Activated CD4-positive, alpha-beta T cell treated with anti-CD3 and anti-CD28 coated beads for 24 hours (primary cell): ENCODE results near the gene IRAK4.
"Not testable (repeated sequence)": the region's sequence is repeated elsewhere in the genome, so short reads cannot be mapped to it uniquely, and the experiment has no call there.

Experiments used
- DNase-seq, 2 donors: peaks; one replicate each; pipeline ENCODE4 v3.0.0-alpha.2; 2020; ENCODE audit warnings: low read depth in 2 of 2

IRAK4 gene

DNA sequence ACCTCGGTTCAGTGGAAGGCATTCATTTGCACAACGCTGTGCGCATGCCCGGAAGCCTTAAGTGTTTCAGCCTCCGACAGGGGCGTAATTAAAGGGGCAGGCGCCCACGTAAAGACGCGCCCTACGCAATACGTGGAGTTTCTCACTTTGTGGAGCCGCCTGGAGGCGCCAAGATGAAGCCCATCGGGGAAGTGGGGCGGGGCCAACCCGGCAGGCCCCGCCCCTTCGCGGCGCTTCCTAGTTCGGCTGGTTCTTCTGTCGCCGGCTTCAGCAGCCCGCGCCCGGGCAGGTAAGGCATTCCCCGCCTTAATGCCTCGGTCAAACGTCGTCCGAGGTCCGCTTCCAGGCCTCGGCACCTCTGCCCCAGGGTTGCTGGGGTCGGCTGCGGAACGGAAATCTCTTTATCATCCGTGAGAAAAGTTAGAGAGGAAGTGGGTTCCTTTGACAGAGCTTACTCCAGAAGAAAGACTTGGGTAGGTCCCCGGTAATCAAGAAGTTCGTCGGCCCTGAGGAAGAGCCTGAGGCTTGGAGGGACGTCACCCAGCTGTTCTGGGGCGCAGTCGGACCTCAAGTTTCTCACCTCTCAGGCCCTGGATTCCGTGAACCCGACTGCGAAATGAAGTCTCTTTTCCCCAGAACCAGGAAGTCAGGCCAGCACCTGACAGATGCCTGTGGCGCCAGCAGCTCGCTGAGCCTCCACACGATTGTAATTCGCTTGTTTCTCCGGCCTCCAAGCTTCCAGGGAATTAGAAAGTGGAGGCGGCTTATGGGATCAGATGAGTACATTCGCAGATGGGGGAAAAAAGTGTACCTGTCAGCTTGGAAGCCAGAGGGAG, at the start of gene IRAK4, which contains the start of gene PUS7L:
Gene IRAK4, plus strand, starts transcription at position 224 of the 836 bp plus-strand sequence. CDS start 9,161 bp downstream, outside the sequence.
Gene PUS7L, minus strand, starts transcription at position 63 of the 836 bp plus-strand sequence. CDS start 3,545 bp downstream, outside the sequence.
- DNase-seq, result peak; percentile 87 to 88

DNA sequence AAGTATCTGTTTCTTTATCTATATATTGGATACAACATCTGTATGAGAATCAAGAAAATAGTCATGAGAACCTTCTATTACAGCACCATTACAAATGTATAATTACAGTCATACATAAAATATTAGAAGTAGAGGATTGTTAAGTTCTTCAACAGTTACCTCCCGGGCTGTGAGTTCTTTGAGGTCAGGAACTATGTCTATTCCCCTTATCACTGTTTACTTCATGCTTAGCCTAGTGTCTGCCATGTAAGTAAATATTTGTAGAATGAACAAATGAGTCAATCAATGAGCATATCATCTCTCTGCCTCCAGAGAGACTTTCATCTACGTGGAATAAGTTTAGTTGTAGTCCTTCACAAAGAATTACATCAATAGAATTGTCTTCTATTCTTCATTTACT, 47.4 kb upstream of the IRAK4 start:
- DNase-seq, result no peak

DNA sequence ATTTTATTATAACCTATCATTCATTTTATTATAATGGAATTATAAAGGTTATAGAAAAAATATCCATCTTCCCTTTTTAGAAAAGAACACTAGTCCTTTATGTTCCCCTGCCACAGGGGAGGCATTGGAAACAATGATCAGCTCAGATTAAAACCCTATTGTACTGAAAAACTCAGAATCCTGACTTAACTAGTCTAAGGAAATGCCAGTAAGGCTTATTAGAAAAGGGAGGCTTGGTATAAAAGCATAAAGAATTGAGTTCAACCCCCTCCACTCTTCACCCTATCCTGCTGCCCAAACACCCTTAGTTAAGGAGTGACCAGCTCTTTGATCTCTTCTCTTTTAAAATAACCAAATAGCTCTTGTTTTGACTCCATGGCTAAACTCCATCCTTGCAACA, 36.1 kb upstream of the IRAK4 start:
- no peak for DNase-seq

DNA sequence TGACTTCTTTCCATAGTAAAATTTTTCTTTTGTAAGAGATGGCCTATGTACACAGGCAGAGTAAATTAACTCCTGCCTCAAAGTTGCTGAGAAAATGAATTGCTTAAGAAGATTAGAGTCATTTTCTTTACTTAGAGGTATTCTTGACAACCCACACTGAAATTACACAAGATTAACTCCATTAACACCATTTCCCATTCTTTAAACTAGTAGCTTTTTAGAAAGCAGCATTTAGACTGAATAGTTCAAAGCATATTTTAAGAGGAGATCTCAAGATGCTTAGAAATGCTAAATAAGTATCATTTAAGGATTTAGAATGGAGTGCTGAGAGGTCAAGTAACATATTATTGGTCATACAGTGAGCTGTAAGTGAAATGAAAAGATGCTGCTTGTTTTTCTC, 35.6 kb upstream of the IRAK4 start:
- DNase-seq, result no peak

DNA sequence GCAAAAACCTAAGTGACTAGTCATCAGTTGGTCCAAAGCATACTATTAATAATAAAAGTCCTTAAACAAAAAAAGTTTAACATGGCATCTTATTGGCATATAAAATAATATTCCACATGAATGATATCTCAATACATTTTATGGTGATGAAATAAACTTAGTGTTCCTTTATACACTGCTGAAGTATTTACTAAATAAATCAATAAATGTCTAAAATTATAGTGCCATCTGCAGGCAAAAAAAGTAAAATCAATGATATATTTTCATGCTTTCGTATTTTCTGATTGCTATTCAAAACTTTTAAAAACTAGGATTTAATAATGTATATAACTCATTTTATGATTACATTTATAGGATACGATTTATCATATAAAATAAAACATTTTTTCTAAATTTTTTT, 30.6 kb upstream of the IRAK4 start:
- no peak for DNase-seq

DNA sequence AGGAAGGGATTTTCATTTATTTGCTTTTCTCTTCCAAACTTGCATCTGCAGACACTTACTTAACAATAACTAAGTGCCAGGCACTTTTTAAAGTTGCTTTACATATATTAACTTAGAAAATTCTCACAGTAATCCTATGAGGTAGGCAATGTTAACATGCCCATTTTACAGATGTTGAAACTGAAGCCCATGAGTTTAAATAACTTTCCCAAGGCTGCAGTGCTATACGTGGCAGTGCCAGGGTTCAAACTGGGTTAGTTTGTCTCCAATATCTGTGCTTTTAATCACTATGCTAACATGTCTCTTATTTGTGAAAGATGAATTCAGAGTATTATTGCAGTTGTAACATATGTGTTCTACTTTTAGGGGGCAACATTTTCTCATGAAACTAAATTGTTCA, 30.1 kb upstream of the IRAK4 start:
- no peak for DNase-seq

DNA sequence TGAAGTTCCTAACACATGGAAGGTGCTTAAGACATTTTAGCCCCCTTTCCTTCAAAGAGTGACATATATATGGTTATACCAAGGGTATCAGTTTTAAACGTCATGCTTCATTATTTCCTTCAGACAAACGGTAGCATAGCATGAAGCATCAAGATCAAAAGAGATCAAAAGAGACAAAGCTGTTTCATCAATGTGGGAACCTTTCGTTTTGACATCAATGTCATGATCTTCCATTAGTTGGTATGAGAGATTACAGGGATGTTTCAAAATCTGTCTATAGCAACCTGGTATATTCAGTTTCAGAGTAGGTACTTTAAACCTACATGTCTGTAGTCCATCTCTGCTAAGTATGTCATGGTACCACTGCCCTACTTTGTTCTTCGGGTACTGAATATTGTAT, 28.5 kb upstream of the IRAK4 start:
- DNase-seq, result no peak

DNA sequence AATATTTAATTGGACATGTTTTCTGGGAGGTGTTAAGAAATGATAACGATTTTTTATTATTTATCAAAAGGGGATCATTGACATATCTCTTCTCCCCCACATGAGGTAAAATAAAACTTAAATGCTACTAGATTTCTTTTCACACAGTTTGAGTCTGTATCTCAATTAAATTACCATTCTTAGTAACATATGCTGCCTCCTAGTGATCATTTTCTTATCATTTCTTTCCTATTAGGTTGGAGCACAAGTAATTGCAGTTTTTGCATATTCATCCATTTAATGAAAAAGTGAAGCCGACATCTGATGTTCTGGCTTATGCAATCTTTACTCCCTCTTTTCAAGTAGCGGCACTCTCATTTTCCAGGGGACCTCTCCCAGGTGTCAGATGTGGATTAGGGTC, 25.1 kb upstream of the IRAK4 start:
- no peak for DNase-seq

DNA sequence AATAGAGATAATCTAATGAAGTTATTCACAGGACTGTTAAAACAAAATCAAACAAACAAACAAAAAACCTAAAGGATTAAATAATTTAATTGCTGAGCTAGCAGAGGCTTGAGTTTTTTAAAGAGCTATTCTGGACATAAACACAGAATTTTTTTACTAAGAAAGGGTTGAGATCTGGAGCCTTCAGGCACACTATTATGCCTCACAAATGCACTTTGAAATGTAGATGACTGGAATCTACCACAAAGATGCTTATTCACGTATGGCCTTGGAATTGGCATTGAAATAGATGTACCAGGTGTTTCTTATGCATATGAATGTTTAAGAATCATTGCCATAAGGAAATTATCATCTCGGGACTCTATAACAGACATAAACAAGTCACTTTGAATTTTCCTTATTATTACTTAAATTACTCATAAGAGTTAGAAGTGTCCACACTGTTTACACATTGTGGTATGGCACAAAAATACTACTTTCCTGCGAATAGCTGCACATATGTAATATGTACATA, 21.8 kb upstream of the IRAK4 start:
- DNase-seq, result no peak

DNA sequence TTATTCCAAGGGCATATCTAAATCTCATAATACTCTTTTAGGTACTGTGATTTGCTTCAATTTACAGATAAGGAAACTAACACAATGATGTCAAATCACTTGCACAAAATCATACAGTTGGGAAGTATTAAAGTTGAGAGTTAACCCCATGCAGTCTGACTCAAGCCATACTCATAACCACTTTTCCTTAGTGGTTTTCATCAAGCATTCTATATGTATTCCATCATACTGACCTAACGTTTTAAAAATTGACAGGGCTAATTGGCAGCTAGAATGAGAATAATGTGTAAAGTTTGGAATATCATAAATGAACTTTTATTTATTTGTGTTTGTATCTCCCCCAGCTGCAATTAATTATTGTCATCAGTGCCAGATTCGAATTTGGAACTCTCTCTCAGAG, 21.1 kb upstream of the IRAK4 start:
- no peak for DNase-seq

DNA sequence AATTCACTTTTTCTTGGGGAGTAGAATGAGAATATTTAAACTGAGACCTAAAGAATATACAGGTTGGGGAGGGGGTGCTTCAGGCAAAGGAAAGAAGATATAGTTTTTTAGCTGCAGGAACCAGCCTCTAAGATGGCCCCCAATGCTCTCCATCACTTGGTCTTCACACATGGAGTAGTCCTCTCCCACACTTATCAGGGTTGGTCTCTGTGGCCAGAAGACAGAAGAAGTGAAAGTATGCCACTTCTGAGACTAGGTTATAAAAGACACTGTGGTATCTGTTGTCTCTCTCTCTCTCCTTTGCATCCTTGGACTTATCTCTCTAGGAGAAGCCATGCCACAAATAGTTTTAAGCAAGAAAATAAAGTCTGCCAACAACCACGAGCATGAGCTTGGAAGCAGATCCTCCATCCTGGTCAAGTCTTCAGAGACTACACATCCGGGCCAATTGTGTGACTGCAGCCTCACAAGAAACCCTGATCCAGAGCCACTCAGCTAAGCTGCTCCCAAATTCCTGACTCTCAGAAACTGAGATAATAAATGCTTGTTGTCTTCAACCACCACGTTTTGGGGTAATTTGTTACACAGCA, 18.1 kb upstream of the IRAK4 start:
- no peak for DNase-seq

DNA sequence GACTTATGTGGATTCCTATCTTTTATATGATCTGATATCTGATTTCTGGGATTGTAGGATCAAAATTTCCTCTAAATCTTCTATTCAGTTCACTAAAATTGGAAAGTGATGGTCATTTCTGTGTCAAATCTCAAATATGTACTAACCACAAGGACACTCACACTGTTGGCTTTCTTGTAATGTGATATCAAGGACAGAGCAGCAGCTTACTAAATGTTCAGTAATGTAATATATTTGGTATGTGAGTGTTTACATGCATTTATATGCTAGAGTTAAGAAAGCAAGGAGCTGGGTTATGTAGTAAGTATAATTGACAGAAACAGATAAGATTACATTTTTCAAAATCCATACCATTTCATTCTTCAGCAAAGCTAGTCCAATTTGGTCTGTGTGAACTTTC, 16.6 kb upstream of the IRAK4 start:
- DNase-seq, result no peak

DNA sequence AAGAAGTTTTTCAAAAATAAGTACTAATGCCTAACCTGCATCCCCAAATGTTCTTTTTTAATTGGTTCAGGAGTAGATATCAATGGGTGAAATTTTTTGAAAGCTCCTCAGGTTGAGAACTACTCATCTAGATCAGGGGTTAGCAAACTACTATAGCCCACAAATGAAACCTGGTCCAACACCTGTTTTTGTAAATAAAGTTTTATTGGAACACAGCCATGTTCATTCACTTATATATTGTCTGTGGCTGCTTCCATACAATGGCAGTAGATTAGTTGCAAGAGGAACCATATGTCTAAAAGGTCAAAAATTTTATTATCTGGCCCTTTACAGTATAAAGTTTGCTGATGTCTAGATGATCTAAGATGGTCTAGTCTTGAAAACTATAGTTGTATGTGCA, 13.9 kb upstream of the IRAK4 start:
- no peak for DNase-seq

DNA sequence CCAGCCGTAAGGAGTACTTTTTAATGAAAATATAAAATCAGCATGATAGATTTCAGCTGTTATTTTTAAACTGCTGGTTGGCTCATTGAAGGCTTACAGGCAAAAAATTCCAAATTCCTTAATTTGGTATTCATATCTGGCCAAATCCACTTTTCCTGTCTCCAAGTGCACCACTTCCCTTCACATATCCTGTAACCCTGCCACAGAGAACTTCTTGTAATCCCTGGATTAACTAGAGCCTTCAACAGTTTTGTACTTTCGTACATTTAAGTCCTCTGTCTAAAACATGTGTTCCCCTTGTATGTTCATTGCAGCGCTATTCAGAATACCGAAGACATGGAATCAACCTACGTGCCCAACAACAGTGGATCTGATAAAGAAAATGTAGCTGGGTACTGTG, 9.7 kb upstream of the IRAK4 start:
- DNase-seq, result no peak

DNA sequence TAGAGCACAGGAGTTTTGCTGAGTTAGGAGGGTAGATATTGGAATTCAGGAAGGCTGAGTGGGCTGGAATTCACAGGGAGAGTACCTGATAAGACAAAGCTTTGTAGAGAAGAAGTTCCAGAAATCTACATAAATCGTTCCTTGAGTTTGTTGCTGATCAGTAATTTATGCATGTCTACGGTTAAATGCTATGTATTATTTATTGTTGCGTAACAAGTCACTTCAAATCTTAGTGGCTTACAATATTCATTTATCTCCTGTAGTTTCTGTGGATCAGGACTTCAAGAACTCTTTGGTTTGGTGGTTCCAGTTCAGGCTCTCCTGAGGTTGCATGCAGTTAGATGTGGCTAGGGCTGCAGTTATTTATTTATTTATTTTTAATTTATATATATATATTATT, 7.9 kb upstream of the IRAK4 start:
- no peak for DNase-seq

DNA sequence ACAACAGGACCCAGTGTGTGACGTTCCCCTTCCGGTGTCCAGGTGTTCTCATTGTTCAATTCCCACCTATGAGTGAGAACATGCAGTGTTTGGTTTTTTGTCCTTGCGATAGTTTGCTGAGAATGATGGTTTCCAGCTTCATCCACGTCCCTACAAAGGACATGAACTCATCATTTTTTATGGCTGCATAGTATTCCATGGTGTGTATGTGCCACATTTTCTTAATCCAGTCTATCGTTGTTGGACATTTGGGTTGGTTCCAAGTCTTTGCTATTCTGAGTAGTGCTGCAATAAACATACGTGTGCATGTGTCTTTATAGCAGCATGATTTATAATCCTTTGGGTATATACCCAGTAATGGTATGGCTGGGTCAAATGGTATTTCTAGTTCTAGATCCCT, 7.4 kb upstream of the IRAK4 start:
- not testable (repeated sequence) for DNase-seq

DNA sequence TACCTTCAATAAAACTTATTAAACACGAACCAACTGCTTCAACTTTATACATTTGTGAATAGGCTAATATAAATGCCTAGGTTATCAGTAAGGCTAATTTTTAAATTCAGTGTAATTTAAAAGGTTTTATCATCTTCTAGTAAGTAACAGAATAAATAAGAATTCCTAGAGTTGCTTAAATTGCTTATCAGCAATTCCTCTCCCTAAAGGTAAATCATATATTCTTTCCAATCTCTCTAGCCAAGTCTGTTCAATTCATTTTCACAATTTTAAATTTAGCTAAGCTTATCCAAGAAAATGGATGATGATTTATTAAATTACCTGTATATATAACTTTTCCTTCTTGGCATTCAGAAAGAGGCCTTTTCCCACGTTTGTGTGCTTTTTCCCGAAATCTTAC, 4.7 kb upstream of the IRAK4 start:
- no peak for DNase-seq

DNA sequence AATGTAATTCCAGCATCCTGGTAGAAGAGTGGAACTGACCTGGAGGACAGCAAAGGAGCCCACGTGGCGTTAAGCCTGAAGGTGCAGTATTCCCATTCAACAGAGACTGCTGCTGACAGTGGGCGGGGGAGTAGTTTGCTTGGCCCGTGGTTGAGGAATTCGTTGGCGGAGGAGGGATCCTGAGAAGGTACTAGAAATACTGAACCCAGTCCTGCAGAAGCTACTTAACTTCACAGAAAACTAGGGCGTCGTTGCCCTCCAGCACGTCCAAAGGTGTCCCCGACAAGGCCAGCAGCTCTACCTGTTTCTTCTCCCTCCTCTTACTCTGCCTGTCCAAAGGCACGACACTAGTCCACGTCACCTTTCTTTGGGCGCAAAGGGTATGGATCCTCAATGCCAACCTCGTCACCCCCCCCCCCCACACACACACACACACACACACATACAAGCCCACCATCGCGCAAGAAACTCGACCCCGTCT, 464 bp upstream of the IRAK4 start:
- peak in 1 of 2 donors; percentile 2 for DNase-seq

DNA sequence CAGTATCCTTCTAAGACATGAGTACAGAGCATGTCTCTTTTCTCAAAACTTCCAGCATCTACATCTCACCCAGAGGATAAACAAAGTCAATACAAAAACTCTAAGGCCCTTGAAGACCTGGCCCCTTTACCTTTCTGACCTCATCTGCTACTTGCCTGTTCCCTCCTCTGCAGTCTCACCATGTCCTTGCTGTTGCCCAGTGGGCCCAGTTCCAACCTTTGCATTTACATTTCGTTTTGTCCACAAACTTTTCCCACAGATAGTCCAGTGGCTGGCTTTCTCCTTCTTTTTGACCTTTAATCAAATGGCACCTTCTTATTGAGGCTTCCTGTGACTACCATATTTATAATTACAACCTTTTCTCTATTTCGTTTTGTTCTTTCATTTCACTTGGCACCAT, 1.6 kb downstream of the IRAK4 start:
- no peak for DNase-seq

DNA sequence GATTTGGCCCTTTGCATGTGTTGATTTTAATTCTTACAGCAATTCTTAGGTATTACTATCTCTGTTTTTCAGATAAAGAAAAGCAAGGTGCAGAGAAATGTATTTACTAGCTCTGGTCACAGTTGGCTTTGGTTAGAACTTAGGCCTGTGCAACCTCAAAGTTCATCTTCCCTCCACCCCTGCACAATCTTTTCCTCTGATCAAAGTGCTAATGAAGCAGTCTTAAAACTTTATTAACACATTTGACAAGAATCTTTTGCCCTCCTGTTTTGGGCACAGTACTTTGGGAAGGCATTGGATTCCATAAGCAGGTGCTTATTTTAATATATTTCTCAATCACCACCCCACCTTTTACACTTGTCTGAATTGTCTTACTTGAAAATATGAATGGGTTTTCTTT, 2.7 kb downstream of the IRAK4 start:
- DNase-seq, result no peak

DNA sequence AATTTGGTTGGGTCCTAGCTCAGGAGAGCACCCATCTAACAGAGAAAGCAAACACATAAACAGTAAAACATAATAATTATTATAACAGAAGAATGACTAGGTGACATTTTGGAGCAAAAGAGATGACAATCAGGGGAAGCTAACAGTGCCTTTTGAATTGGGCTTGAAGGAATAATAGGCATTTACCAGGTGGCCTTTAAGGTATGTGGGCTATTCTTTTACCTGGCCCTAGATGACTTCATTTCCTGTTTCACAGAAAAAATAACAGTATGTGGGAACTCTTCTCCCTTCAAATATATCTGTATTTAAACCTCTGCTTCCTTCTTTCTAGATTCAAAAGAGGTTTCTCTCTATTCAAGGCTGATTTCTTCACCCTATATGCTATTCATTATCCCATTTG, 3.8 kb downstream of the IRAK4 start:
- no peak for DNase-seq

DNA sequence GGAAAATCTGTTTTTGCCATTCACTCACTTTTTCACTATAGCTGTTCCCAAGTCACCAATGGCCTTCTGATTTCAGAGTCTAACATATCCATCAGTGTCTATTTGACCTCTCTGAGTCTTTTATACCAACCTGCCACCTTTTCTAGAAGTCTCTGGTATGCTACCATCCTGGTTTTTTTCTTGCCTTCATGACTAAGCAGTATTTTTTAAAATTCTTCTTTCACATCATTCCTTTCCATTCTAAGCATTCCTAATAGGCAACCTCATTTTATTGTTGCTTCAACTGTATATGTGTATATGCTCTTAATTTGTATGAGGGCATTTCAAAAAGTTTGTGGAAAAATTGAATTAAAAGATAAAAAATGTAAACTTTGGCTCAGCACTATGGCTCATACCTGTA, 5.0 kb downstream of the IRAK4 start:
- DNase-seq, result no peak

DNA sequence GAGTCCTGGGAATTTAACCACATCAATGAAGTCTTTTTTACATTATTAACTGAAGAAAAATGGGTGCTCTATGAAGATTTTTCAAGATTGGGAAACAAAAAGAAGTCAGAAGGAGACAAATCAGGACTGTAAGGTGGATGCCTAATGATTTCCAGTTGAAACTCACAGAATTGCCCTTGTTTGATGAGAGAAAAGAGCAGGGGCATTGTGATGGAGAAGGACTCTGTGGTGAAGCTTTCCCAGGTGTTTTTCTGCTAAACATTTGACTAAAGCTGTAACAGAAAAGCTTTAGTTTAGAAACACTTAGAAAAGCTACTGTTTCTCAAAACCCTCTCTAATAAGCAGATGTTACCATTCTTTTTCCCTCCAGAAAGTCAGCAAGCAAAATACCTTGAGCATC, 5.8 kb downstream of the IRAK4 start:
- DNase-seq, result no peak
